ENCODE measurements around the gene CACNA1D. TPM values are rescaled to one million over a fixed set of nuclear protein-coding genes. Genes with fewer than 3 reads are reported as not detected.
"Not testable (repeated sequence)": the region's sequence is repeated elsewhere in the genome, so short reads cannot be mapped to it uniquely, and the experiment has no call there.

Gene CACNA1D
- polyA plus RNA-seq, 10 donors: 1.3 to 3.1 (median 1.7) TPM

GRCh38 chr3:53614307-53614706 is 119.9 kb downstream of the CACNA1D start:
- no peak for DNase-seq

GRCh38 chr3:53616321-53616720 is 121.9 kb downstream of the CACNA1D start:
- DNase-seq: peak; percentile 11 to 67 (median 27)

GRCh38 chr3:53616971-53617892 is 122.8 kb downstream of the CACNA1D start:
- no peak for DNase-seq

GRCh38 chr3:53617893-53618523 is 123.6 kb downstream of the CACNA1D start:
- no peak for DNase-seq

- DNase-seq: no peak
Observed at GRCh38 chr3:53618524-53618906, 124.1 kb downstream of the CACNA1D start.

GRCh38 chr3:53618936-53619335 is 124.5 kb downstream of the CACNA1D start:
- DNase-seq: no peak

GRCh38 chr3:53624061-53624857 is 129.8 kb downstream of the CACNA1D start:
- peak in 1 of 3 donors; percentile 16 for DNase-seq

- DNase-seq: no peak
Observed at GRCh38 chr3:53626876-53627275, 132.5 kb downstream of the CACNA1D start.

- no peak for DNase-seq
Observed at GRCh38 chr3:53628536-53629401, 134.4 kb downstream of the CACNA1D start.

- no peak for DNase-seq
Observed at GRCh38 chr3:53629402-53629723, 135.0 kb downstream of the CACNA1D start.

GRCh38 chr3:53630547-53630946 is 136.1 kb downstream of the CACNA1D start:
- no peak for DNase-seq

- no peak for DNase-seq
Observed at GRCh38 chr3:53633197-53633787, 138.9 kb downstream of the CACNA1D start.

GRCh38 chr3:53635041-53635440 is 140.6 kb downstream of the CACNA1D start:
- no peak for DNase-seq

GRCh38 chr3:53638806-53639205 is 144.4 kb downstream of the CACNA1D start:
- DNase-seq: not testable (repeated sequence)

GRCh38 chr3:53641397-53641796 is 147.0 kb downstream of the CACNA1D start:
- no peak for DNase-seq

GRCh38 chr3:53642211-53642610 is 147.8 kb downstream of the CACNA1D start:
- no peak for DNase-seq

- no peak for DNase-seq
Observed at GRCh38 chr3:53643757-53644156, 149.3 kb downstream of the CACNA1D start.

- no peak for DNase-seq
Observed at GRCh38 chr3:53645754-53646153, 151.3 kb downstream of the CACNA1D start.

- no peak for DNase-seq
Observed at GRCh38 chr3:53646723-53647122, 152.3 kb downstream of the CACNA1D start.

GRCh38 chr3:53649816-53650215 is 155.4 kb downstream of the CACNA1D start:
- DNase-seq: no peak

- DNase-seq: no peak
Observed at GRCh38 chr3:53650424-53650823, 156.0 kb downstream of the CACNA1D start.

Data from muscle of back (tissue), 11 donors.